ENCODE data around the gene CANT1. TPM values are rescaled to one million over a fixed set of nuclear protein-coding genes. Genes with fewer than 3 reads are reported as not detected.

Gene CANT1
- total RNA-seq, 1 donor from 2014 or later, result 39.3 TPM

DNA sequence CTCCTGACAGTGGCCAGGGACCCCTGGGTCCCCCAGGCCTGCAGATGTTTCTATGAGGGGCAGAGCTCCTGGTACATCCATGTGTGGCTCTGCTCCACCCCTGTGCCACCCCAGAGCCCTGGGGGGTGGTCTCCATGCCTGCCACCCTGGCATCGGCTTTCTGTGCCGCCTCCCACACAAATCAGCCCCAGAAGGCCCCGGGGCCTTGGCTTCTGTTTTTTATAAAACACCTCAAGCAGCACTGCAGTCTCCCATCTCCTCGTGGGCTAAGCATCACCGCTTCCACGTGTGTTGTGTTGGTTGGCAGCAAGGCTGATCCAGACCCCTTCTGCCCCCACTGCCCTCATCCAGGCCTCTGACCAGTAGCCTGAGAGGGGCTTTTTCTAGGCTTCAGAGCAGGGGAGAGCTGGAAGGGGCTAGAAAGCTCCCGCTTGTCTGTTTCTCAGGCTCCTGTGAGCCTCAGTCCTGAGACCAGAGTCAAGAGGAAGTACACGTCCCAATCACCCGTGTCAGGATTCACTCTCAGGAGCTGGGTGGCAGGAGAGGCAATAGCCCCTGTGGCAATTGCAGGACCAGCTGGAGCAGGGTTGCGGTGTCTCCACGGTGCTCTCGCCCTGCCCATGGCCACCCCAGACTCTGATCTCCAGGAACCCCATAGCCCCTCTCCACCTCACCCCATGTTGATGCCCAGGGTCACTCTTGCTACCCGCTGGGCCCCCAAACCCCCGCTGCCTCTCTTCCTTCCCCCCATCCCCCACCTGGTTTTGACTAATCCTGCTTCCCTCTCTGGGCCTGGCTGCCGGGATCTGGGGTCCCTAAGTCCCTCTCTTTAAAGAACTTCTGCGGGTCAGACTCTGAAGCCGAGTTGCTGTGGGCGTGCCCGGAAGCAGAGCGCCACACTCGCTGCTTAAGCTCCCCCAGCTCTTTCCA is 39.5 kb upstream of the CANT1 start:
- Mint-ChIP-seq H3K27ac (no peak overlapping the region), H3K27me3 (peaks cover 34% of the 10 kb centered on the region), H3K36me3 (ENCODE audit: low read depth) (no peaks in the 10 kb centered on the region), H3K4me3 (no peak overlapping the region), H3K9me3 (peaks cover 7% of the 10 kb centered on the region), H3K4me1 (no peaks in the 10 kb centered on the region)
- intact Hi-C loops (cut with micrococcal nuclease), result no loop called here
- ChIA-PET CTCF (interaction anchor here (1.1 to 1.4 kb wide), 2 partner anchors 35 to 344 kb away, joined by 3 to 4 read pairs; no protein-coding TSS in a partner anchor), POLR2A (no interaction called here)
- TF ChIP-seq, protein P1, sequence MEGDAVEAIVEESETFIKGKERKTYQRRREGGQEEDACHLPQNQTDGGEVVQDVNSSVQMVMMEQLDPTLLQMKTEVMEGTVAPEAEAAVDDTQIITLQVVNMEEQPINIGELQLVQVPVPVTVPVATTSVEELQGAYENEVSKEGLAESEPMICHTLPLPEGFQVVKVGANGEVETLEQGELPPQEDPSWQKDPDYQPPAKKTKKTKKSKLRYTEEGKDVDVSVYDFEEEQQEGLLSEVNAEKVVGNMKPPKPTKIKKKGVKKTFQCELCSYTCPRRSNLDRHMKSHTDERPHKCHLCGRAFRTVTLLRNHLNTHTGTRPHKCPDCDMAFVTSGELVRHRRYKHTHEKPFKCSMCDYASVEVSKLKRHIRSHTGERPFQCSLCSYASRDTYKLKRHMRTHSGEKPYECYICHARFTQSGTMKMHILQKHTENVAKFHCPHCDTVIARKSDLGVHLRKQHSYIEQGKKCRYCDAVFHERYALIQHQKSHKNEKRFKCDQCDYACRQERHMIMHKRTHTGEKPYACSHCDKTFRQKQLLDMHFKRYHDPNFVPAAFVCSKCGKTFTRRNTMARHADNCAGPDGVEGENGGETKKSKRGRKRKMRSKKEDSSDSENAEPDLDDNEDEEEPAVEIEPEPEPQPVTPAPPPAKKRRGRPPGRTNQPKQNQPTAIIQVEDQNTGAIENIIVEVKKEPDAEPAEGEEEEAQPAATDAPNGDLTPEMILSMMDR (IDR thresholded peaks at IDR 0.05), result no peak
- ATAC-seq (ENCODE audit: low read depth) (no peak), DNase-seq (no peak)

DNA sequence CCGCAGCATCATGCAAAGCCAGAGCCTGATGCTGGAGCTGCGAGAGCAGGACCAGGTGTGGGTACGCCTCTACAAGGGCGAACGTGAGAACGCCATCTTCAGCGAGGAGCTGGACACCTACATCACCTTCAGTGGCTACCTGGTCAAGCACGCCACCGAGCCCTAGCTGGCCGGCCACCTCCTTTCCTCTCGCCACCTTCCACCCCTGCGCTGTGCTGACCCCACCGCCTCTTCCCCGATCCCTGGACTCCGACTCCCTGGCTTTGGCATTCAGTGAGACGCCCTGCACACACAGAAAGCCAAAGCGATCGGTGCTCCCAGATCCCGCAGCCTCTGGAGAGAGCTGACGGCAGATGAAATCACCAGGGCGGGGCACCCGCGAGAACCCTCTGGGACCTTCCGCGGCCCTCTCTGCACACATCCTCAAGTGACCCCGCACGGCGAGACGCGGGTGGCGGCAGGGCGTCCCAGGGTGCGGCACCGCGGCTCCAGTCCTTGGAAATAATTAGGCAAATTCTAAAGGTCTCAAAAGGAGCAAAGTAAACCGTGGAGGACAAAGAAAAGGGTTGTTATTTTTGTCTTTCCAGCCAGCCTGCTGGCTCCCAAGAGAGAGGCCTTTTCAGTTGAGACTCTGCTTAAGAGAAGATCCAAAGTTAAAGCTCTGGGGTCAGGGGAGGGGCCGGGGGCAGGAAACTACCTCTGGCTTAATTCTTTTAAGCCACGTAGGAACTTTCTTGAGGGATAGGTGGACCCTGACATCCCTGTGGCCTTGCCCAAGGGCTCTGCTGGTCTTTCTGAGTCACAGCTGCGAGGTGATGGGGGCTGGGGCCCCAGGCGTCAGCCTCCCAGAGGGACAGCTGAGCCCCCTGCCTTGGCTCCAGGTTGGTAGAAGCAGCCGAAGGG is 38.6 kb upstream of the CANT1 start:
- no peak for DNase-seq
- Mint-ChIP-seq H3K4me3 (no peak overlapping the region), H3K27ac (no peak overlapping the region), H3K36me3 (ENCODE audit: low read depth) (no peaks in the 10 kb centered on the region), H3K9me3 (peaks cover 1% of the 10 kb centered on the region), H3K4me1 (no peaks in the 10 kb centered on the region), H3K27me3 (peaks cover 37% of the 10 kb centered on the region)
- CTCF ChIA-PET, result interaction anchor here (1.1 to 1.4 kb wide), 2 partner anchors 34 to 345 kb away, joined by 3 to 4 read pairs; no protein-coding TSS in a partner anchor
- intact Hi-C loops (cut with micrococcal nuclease), result no loop called here
- ATAC-seq (ENCODE audit: low read depth), result no peak
- TF ChIP-seq, protein P1 (IDR thresholded peaks at IDR 0.05), result no peak
- POLR2A ChIA-PET, result interaction anchor here (0.5 kb wide), 1 partner anchor 14 kb away, joined by 7 read pairs; no protein-coding TSS in a partner anchor

DNA sequence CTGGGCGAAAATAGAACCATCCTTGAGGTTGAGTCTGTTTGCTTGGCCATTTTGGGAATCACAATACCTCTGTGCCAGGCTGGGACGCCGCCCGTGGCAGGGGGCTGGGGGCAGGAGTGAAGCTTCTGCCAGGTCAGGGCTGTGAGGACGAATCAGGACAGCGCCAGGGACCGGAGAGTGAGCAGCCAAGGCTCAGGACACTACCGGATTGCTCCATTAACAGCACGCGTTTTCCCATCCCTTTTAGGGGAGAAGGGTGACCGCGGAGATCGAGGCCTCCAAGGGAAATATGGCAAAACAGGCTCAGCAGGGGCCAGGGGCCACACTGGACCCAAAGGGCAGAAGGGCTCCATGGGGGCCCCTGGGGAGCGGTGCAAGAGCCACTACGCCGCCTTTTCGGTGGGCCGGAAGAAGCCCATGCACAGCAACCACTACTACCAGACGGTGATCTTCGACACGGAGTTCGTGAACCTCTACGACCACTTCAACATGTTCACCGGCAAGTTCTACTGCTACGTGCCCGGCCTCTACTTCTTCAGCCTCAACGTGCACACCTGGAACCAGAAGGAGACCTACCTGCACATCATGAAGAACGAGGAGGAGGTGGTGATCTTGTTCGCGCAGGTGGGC is 37.8 kb upstream of the CANT1 start:
- ChIA-PET POLR2A (no interaction called here), CTCF (interaction anchor here (1.4 kb wide), 1 partner anchor 346 kb away, joined by 4 read pairs; no protein-coding TSS in a partner anchor)
- ATAC-seq (ENCODE audit: low read depth) (no peak), DNase-seq (no peak)
- Mint-ChIP-seq H3K4me3 (no peak overlapping the region), H3K9me3 (no peaks in the 10 kb centered on the region), H3K27ac (no peak overlapping the region), H3K36me3 (ENCODE audit: low read depth) (no peaks in the 10 kb centered on the region), H3K4me1 (no peaks in the 10 kb centered on the region), H3K27me3 (peaks cover 37% of the 10 kb centered on the region)
- TF ChIP-seq, protein P1 (IDR thresholded peaks at IDR 0.05), result no peak
- intact Hi-C loops (cut with micrococcal nuclease), result no loop called here

DNA sequence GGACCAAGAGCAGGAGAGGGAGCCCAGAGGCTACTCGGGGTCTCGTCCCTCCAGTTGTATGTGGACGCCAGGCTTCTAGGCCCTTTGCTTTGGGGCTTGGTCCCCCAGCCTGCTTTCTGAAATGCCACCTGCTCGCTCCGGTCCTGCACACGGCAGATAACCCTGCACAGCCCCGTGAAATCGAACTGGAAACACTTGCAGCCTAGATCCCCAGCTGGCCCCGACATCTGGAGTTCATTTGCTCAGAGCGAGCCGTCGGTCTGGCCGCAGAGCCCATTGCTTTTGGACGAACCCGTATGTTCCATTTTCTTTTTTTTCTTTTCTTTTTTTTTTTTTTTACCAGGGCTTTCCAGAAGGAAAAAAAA is 37.3 kb upstream of the CANT1 start:
- TF ChIP-seq, protein P1 (IDR thresholded peaks at IDR 0.05), result no peak
- ChIA-PET POLR2A (no interaction called here), CTCF (no interaction called here)
- Mint-ChIP-seq H3K4me1 (no peaks in the 10 kb centered on the region), H3K27ac (no peak overlapping the region), H3K27me3 (peaks cover 37% of the 10 kb centered on the region), H3K4me3 (no peak overlapping the region), H3K36me3 (ENCODE audit: low read depth) (no peaks in the 10 kb centered on the region), H3K9me3 (no peaks in the 10 kb centered on the region)
- DNase-seq, result no peak
- ATAC-seq (ENCODE audit: low read depth), result no peak
- intact Hi-C loops (cut with micrococcal nuclease), result loop anchor here (1.0 kb wide), 2 partner anchors 35 to 345 kb away; no protein-coding TSS in a partner anchor
